Cerebellar cortex (tissue), 1 donor: ENCODE data around the gene GLIS1.

Experiments used
- DNase-seq: peaks from one replicate; pipeline ENCODE4 v3.0.0-alpha.2; 2015; ENCODE audit warnings: low spot score

The GLIS1 gene

DNA sequence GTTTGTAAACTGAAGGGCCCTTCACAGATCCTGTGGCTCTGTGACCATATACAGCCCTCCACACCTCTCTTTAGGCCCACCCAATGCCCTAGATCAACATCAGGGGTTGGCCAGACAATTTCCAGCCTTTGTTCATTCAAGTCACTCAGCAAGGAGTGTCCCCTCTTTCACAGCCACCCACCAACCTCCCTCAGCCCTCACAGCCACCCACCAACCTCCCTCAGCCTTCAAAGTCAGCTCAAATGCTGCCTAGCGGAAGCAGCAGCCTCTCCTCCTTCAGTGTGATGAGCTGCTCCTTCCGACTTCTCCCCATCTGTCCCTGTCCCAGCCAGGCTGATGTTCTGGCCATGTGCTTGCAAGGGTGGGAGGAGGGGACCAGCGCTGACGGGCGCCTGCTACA, 208.4 kb downstream of the GLIS1 start:
- no peak for DNase-seq

DNA sequence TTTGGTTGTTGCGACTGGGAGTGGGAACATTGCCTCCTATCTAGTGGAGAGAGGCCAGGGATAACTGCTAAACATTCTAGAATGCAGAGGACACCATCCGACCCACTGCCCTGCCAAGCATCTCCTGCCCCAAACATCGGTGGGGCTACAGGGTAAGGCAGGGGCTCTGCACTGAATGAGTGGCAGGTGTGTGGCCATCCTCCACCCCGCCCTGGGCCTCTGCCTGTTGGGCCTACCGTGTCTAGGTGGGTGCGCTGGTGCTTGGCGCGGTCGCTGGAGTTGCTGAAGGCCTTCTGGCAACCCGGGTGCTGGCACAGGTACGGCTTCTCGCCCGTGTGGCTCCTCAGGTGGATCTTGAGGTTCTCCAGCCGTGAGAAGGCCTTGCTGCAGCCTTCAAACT, 209.4 kb downstream of the GLIS1 start:
- DNase-seq: no peak

GRCh38 chr1:53527368-53527767, 211.6 kb downstream of the GLIS1 start:
- no peak for DNase-seq

DNA sequence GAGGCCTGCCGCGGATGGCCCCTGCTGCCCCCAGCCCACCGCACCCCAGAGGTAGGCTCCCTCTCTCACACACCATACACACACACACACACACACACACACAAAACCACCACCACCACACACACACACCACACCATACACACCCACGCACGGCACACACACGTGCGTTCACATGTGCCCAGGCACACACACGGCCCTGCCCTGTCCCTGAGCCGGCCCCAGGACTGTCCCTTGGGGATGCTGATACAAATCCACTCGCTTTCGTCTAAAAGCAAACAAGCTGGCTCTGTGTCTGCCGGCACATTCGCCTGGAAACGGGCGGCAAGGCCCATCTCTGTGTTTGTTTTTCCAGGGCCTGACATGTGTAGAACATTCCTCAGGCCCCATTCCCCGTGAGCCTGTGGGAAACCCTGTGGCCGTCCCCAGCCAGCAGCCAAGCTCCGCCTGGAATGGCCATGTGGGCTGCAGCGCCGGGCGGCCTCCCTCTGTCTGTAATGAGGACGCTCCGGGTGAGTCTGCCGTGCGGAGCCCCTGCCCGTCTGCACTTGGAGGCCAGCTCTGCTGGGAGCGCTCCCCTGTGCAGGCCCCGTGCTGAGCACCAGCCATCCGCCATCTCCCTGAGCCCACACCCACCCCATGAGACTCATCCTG, 212.4 kb downstream of the GLIS1 start:
- no peak for DNase-seq

GRCh38 chr1:53525595-53525994, 213.4 kb downstream of the GLIS1 start:
- no peak for DNase-seq

GRCh38 chr1:53524428-53525375, 214.3 kb downstream of the GLIS1 start:
- no peak for DNase-seq

DNA sequence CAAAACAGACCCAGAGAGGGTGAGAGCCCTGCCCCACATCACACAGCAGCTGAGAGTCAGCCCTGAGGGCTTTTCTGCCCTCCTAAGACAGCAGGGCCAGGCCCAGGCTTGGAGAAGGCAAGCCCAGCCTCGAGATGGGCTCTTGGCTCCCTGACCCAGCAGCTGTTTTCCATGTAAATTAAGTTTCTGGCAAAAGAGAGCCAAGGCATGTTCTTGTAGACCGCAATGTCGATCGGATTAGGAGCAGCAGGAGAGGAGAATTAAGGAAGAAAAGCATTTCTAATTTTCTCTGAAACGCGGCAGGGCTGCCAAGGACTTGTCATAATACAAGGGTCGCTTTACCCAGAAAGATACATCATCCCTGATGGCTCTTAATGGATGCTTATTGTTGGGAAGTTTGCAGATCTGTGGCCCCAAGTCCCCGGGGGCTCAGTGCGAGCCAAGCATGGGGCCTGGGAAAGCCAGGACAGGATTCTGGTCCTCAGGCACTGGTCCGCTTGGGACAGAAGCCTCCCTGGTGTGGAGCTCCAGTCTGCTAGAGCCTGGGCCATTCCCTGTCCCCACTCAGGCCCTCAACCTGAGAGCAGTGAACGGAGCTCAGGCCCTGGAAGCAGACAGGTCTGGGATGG, 216.9 kb downstream of the GLIS1 start:
- no peak for DNase-seq

GRCh38 chr1:53520481-53520880, 218.5 kb downstream of the GLIS1 start:
- no peak for DNase-seq

GRCh38 chr1:53519421-53519820, 219.5 kb downstream of the GLIS1 start:
- no peak for DNase-seq

DNA sequence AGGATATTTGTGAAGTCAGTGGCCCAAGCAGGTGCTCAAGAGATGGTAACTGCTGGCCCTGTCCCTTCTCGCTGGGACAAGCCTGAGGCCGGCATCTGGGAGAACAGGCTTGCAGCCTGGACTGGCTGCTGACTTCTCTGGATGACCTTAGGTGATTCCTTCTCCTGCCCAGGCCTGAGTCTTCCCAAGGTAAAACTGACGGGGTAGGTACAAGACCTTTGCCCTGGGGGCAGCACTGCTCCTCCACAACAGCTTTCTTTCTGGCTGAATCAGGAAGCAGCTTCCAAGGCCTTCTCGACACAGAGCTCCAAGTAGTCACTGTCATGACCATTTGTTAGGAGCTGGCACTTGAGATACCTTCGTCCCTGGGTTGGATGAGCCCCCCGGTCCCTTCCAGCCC, 220.2 kb downstream of the GLIS1 start:
- no peak for DNase-seq

DNA sequence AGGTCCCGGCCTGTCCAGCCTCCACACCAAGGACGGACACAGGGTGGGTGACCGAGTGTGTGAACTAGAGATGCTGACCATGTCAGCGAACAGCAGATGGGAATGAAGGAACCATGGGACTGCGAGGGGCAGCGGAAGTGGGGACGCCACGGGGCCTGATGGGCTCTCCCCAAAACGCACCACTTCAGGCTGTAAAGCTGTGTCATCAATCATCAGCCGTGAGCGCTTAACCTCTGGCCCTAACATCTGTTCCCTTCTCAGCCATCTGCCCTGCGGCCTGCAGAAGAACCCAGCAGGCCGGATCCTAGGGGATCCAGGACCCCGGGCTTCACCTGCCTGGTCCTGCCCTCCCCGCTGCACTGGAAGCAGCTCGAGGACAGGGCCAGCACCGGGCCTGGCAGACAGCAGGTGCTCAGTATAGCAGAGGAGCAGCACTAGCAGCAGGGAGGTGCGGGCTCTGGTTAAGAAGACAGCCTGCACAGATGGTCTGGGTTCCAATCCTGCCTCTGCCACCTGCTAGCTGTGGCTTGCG, 221.1 kb downstream of the GLIS1 start:
- DNase-seq: no peak

DNA sequence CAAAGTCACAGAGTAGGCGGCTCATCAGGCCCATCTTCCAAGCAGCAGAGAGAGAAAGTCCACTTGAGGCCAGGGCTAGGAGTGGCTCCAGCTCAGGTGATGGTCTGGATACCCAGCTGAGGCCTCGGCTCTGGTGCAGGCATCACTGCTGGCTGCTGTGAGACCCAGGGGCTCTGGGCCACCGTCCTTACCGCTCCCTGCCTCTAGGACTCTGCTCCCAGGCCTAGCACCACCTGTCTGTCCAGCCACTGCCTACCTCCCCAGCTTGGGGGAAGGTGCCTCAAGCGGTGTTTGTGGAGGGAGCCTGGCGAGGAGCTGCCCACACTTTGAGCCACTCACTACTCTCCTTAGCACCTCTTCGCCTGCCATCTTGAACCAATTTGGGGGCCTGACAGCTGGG, 221.9 kb downstream of the GLIS1 start:
- no peak for DNase-seq

- DNase-seq: no peak
Observed at GRCh38 chr1:53516181-53516580, 222.8 kb downstream of the GLIS1 start.

GRCh38 chr1:53514436-53514835, 224.5 kb downstream of the GLIS1 start:
- no peak for DNase-seq

GRCh38 chr1:53513846-53514245, 225.1 kb downstream of the GLIS1 start:
- DNase-seq: no peak

GRCh38 chr1:53512807-53513755, 225.9 kb downstream of the GLIS1 start:
- DNase-seq: no peak

GRCh38 chr1:53511933-53512806, 226.8 kb downstream of the GLIS1 start:
- DNase-seq: no peak

- no peak for DNase-seq
Observed at GRCh38 chr1:53511323-53511932, 227.5 kb downstream of the GLIS1 start.

DNA sequence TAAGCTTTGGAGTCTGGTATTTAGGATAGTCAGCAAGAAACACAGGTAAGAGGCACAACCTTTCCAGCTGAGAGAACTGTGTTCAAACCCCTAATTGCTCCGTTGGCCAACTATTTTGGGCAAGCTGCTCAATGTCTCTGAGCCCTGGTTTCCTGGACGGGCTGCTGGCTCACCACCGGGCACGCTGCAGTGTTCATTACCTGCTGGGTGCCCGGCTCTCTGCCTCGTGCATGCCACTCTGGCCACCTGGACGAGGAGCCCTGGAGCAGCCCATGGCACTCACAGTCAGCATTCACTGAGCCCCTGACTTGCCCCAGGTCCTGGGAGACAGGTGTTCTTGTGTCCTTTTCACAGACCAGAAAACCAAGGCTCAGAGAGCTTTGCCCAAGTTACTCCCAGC, 228.7 kb downstream of the GLIS1 start:
- no peak for DNase-seq

DNA sequence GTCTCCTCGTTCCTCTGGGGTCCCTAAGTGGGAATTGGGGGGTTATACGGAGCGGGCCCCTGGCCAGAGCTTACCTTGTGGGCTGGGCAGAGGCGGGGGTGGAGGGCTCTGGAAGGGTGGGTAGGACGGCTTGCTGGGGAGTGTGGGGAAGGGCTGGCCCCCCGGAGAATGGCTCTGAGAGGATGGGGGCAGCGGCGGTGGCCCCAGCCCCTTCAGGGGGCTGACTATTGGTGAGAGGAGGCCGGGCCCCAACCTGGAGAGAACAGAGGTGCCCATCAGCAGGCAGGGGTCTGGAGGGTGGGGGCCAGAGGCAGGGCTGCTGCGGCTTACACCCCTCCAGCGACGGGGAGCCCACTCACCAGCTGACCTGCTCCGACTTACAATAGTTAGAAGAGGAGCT, 229.2 kb downstream of the GLIS1 start:
- DNase-seq: no peak
